ENCODE data around the gene GSTO1. TPM values are rescaled to one million over a fixed set of nuclear protein-coding genes. Genes with fewer than 3 reads are reported as not detected.

GSTO1 gene
- total and polyA plus RNA-seq, 2 of the 13 experiments (the other 11 are each of a cell fraction or from before 2014, with no cell fraction given): 228 to 300 TPM

GRCh38 chr10:104288355-104288754 lies 33.7 kb downstream of the GSTO1 start (continued):
- no peak for TF ChIP-seq GTF3A (CRISPR knock-in tag; conservative IDR thresholded peaks at IDR 0.05)
- no peak for TF ChIP-seq TSC22D2 (CRISPR knock-in tag; IDR thresholded peaks at IDR 0.05; ENCODE audit: borderline replicate concordance)
- peak; percentile 39; the same call in 1 of the 2 replicates for TF ChIP-seq SMAD3 (CRISPR knock-in tag; IDR thresholded peaks at IDR 0.05)
- peak in 1 of 2 experiments; percentile 65; a peak in 1 of 4 replicates for TF ChIP-seq REST (IDR thresholded peaks at IDR 0.05; ENCODE audit: borderline replicate concordance in 1 of 2, low read depth in 1 of 2, low read length in 2 of 2)
- no peak for TF ChIP-seq CCAR2 (optimal IDR thresholded peaks at IDR 0.05; ENCODE audit: low read depth, low read length)
- TF ChIP-seq PHB2 (IDR thresholded peaks at IDR 0.05; ENCODE audit: partially characterized antibody): no peak
- TF ChIP-seq ZNF335 (CRISPR knock-in tag; IDR thresholded peaks at IDR 0.05): no peak
- TF ChIP-seq, protein P1, sequence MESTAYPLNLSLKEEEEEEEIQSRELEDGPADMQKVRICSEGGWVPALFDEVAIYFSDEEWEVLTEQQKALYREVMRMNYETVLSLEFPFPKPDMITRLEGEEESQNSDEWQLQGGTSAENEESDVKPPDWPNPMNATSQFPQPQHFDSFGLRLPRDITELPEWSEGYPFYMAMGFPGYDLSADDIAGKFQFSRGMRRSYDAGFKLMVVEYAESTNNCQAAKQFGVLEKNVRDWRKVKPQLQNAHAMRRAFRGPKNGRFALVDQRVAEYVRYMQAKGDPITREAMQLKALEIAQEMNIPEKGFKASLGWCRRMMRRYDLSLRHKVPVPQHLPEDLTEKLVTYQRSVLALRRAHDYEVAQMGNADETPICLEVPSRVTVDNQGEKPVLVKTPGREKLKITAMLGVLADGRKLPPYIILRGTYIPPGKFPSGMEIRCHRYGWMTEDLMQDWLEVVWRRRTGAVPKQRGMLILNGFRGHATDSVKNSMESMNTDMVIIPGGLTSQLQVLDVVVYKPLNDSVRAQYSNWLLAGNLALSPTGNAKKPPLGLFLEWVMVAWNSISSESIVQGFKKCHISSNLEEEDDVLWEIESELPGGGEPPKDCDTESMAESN (CRISPR knock-in tag; conservative IDR thresholded peaks at IDR 0.05): 0 out of 2 replicates have a peak, but pooled peaks have one; percentile 41
- TF ChIP-seq HMGXB3 (CRISPR knock-in tag; IDR thresholded peaks at IDR 0.05; ENCODE audit: borderline replicate concordance): 0 out of 2 replicates have a peak, but pooled peaks have one; percentile 47
- TF ChIP-seq NCOA1 (CRISPR knock-in tag; IDR thresholded peaks at IDR 0.05): no peak; the same call in 1 of the 2 replicates
- peak; percentile 98 for TF ChIP-seq ETV5 (CRISPR knock-in tag; IDR thresholded peaks at IDR 0.05; ENCODE audit: borderline replicate concordance)
- TF ChIP-seq, protein P2, sequence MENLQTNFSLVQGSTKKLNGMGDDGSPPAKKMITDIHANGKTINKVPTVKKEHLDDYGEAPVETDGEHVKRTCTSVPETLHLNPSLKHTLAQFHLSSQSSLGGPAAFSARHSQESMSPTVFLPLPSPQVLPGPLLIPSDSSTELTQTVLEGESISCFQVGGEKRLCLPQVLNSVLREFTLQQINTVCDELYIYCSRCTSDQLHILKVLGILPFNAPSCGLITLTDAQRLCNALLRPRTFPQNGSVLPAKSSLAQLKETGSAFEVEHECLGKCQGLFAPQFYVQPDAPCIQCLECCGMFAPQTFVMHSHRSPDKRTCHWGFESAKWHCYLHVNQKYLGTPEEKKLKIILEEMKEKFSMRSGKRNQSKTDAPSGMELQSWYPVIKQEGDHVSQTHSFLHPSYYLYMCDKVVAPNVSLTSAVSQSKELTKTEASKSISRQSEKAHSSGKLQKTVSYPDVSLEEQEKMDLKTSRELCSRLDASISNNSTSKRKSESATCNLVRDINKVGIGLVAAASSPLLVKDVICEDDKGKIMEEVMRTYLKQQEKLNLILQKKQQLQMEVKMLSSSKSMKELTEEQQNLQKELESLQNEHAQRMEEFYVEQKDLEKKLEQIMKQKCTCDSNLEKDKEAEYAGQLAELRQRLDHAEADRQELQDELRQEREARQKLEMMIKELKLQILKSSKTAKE (CRISPR knock-in tag; IDR thresholded peaks at IDR 0.05; ENCODE audit: borderline replicate concordance): peak; percentile 72
- no peak for TF ChIP-seq SMAD9 (CRISPR knock-in tag; IDR thresholded peaks at IDR 0.05)
- TF ChIP-seq, protein P3, sequence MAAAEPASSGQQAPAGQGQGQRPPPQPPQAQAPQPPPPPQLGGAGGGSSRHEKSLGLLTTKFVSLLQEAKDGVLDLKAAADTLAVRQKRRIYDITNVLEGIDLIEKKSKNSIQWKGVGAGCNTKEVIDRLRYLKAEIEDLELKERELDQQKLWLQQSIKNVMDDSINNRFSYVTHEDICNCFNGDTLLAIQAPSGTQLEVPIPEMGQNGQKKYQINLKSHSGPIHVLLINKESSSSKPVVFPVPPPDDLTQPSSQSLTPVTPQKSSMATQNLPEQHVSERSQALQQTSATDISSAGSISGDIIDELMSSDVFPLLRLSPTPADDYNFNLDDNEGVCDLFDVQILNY (CRISPR knock-in tag; conservative IDR thresholded peaks at IDR 0.05): no peak
- TF ChIP-seq CREBL2 (CRISPR knock-in tag; IDR thresholded peaks at IDR 0.05; ENCODE audit: borderline replicate concordance): no peak
- no peak for TF ChIP-seq ZNF253 (CRISPR knock-in tag; IDR thresholded peaks at IDR 0.05; ENCODE audit: borderline replicate concordance)

Data from HepG2 (cell line).